ENCODE measurements around the gene RPL23.

RPL23 gene

GRCh38 chr17:38875477-38876075, 22.1 kb upstream of the RPL23 start:
- Mint-ChIP-seq H3K4me3 (no peak overlapping the region), H3K27ac (peak overlapping the region; percentile 15), H3K4me1 (ENCODE audit: low read depth) (peaks cover 62% of the 10 kb centered on the region), H3K36me3 (ENCODE audit: low read depth) (peaks cover 30% of the 10 kb centered on the region), H3K9me3 (no peaks in the 10 kb centered on the region), H3K27me3 (ENCODE audit: low read depth) (no peaks in the 10 kb centered on the region)
- DNase-seq (ENCODE audit: low spot score): no peak

GRCh38 chr17:38874505-38875400, 21.2 kb upstream of the RPL23 start:
- Mint-ChIP-seq H3K4me1 (ENCODE audit: low read depth) (peaks cover 54% of the 10 kb centered on the region), H3K4me3 (no peak overlapping the region), H3K27me3 (ENCODE audit: low read depth) (no peaks in the 10 kb centered on the region), H3K27ac (peak overlapping the region; percentile 52), H3K36me3 (ENCODE audit: low read depth) (peaks cover 25% of the 10 kb centered on the region), H3K9me3 (no peaks in the 10 kb centered on the region)
- DNase-seq (ENCODE audit: low spot score): no peak

GRCh38 chr17:38873640-38874380, 20.3 kb upstream of the RPL23 start:
- peak overlapping the region; percentile 41 for H3K27ac Mint-ChIP-seq
- no peak for DNase-seq (ENCODE audit: low spot score)
- peaks cover 2% of the 10 kb centered on the region for H3K27me3 Mint-ChIP-seq (ENCODE audit: low read depth)
- peaks cover 21% of the 10 kb centered on the region for H3K36me3 Mint-ChIP-seq (ENCODE audit: low read depth)
- peak overlapping the region; percentile 21 for H3K4me3 Mint-ChIP-seq
- no peaks in the 10 kb centered on the region for H3K9me3 Mint-ChIP-seq
- H3K4me1 Mint-ChIP-seq (ENCODE audit: low read depth): peaks cover 53% of the 10 kb centered on the region

- H3K36me3 Mint-ChIP-seq (ENCODE audit: low read depth): peaks cover 16% of the 10 kb centered on the region
- H3K9me3 Mint-ChIP-seq: no peaks in the 10 kb centered on the region
- DNase-seq (ENCODE audit: low spot score): no peak
- peak overlapping the region; percentile 88 for H3K4me3 Mint-ChIP-seq
- H3K27ac Mint-ChIP-seq: peak overlapping the region; percentile 60
- peaks cover 57% of the 10 kb centered on the region for H3K4me1 Mint-ChIP-seq (ENCODE audit: low read depth)
- peaks cover 2% of the 10 kb centered on the region for H3K27me3 Mint-ChIP-seq (ENCODE audit: low read depth)
Measured at GRCh38 chr17:38872671-38873385, 19.3 kb upstream of the RPL23 start.

- Mint-ChIP-seq H3K4me3 (peak overlapping the region; percentile 88), H3K9me3 (no peaks in the 10 kb centered on the region), H3K4me1 (ENCODE audit: low read depth) (peaks cover 55% of the 10 kb centered on the region), H3K36me3 (ENCODE audit: low read depth) (peaks cover 16% of the 10 kb centered on the region), H3K27me3 (ENCODE audit: low read depth) (peaks cover 2% of the 10 kb centered on the region), H3K27ac (peak overlapping the region; percentile 87)
- no peak for DNase-seq (ENCODE audit: low spot score)
Measured at GRCh38 chr17:38872027-38872511, 18.5 kb upstream of the RPL23 start.

- Mint-ChIP-seq H3K4me3 (peak overlapping the region; percentile 88), H3K4me1 (ENCODE audit: low read depth) (peaks cover 48% of the 10 kb centered on the region), H3K36me3 (ENCODE audit: low read depth) (peaks cover 15% of the 10 kb centered on the region), H3K27ac (peak overlapping the region; percentile 87), H3K9me3 (no peaks in the 10 kb centered on the region), H3K27me3 (ENCODE audit: low read depth) (peaks cover 2% of the 10 kb centered on the region)
- DNase-seq (ENCODE audit: low spot score): peak; percentile 78
Measured at GRCh38 chr17:38871247-38872015, 17.9 kb upstream of the RPL23 start.

- Mint-ChIP-seq H3K27ac (peak overlapping the region; percentile 97), H3K27me3 (ENCODE audit: low read depth) (peaks cover 2% of the 10 kb centered on the region), H3K36me3 (ENCODE audit: low read depth) (peaks cover 14% of the 10 kb centered on the region), H3K9me3 (no peaks in the 10 kb centered on the region), H3K4me1 (ENCODE audit: low read depth) (peaks cover 46% of the 10 kb centered on the region), H3K4me3 (peak overlapping the region; percentile 97)
- peak; percentile 77 for DNase-seq (ENCODE audit: low spot score)
Measured at GRCh38 chr17:38870259-38871165, 17.0 kb upstream of the RPL23 start.

GRCh38 chr17:38869526-38870258, 16.2 kb upstream of the RPL23 start, which contains the start of gene LASP1:
TSS of gene LASP1 (plus strand) at chr17:38870058. CDS start at chr17:38870190, 132 bp downstream.
- H3K27ac Mint-ChIP-seq: peak within 1 kb of the TSS; percentile 98
- peaks cover 14% of the 10 kb centered on the region for H3K36me3 Mint-ChIP-seq (ENCODE audit: low read depth)
- DNase-seq (ENCODE audit: low spot score): peak; percentile 87
- peak within 1 kb of the TSS; percentile 97 for H3K4me3 Mint-ChIP-seq
- no peaks in the 10 kb centered on the region for H3K9me3 Mint-ChIP-seq
- H3K4me1 Mint-ChIP-seq (ENCODE audit: low read depth): peaks cover 44% of the 10 kb centered on the region
- peaks cover 2% of the 10 kb centered on the region for H3K27me3 Mint-ChIP-seq (ENCODE audit: low read depth)

GRCh38 chr17:38868817-38869525, 15.4 kb upstream of the RPL23 start:
- peaks cover 42% of the 10 kb centered on the region for H3K4me1 Mint-ChIP-seq (ENCODE audit: low read depth)
- peaks cover 14% of the 10 kb centered on the region for H3K36me3 Mint-ChIP-seq (ENCODE audit: low read depth)

GRCh38 chr17:38867968-38868816, 14.7 kb upstream of the RPL23 start:
- no peaks in the 10 kb centered on the region for H3K9me3 Mint-ChIP-seq
- peak; percentile 22 for DNase-seq (ENCODE audit: low spot score)
- peak overlapping the region; percentile 98 for H3K27ac Mint-ChIP-seq
- H3K36me3 Mint-ChIP-seq (ENCODE audit: low read depth): peaks cover 13% of the 10 kb centered on the region
- peak overlapping the region; percentile 92 for H3K4me3 Mint-ChIP-seq
- H3K4me1 Mint-ChIP-seq (ENCODE audit: low read depth): peaks cover 37% of the 10 kb centered on the region
- H3K27me3 Mint-ChIP-seq (ENCODE audit: low read depth): peaks cover 2% of the 10 kb centered on the region

More at GRCh38 chr17:38868817-38869525, 15.4 kb upstream of the RPL23 start:
- Mint-ChIP-seq H3K4me3 (peak overlapping the region; percentile 92), H3K9me3 (no peaks in the 10 kb centered on the region), H3K27me3 (ENCODE audit: low read depth) (peaks cover 2% of the 10 kb centered on the region), H3K27ac (peak overlapping the region; percentile 98)
- DNase-seq (ENCODE audit: low spot score): peak; percentile 87
